ENCODE data around the gene FLRT3. TPM values are rescaled to one million over a fixed set of nuclear protein-coding genes. Genes with fewer than 3 reads are reported as not detected.

Gene FLRT3
- polyA plus RNA-seq, 1 experiment, result 0.64 TPM

- CTCF ChIA-PET, result no interaction called here
- no peak for DNase-seq (ENCODE audit: low read depth)
- Histone ChIP-seq H3K4me3 (ENCODE audit: low read depth, low read length) (no peak overlapping the region), H3K36me3 (ENCODE audit: control insufficient read depth, insufficient read depth, low read length) (peaks cover 2% of the 10 kb centered on the region; the same call in 1 of the 2 replicates), H3K27me3 (ENCODE audit: control insufficient read depth, insufficient read depth, low read length) (no peaks in the 10 kb centered on the region)
- POLR2A ChIA-PET, result no interaction called here
- TF ChIP-seq, protein P1, sequence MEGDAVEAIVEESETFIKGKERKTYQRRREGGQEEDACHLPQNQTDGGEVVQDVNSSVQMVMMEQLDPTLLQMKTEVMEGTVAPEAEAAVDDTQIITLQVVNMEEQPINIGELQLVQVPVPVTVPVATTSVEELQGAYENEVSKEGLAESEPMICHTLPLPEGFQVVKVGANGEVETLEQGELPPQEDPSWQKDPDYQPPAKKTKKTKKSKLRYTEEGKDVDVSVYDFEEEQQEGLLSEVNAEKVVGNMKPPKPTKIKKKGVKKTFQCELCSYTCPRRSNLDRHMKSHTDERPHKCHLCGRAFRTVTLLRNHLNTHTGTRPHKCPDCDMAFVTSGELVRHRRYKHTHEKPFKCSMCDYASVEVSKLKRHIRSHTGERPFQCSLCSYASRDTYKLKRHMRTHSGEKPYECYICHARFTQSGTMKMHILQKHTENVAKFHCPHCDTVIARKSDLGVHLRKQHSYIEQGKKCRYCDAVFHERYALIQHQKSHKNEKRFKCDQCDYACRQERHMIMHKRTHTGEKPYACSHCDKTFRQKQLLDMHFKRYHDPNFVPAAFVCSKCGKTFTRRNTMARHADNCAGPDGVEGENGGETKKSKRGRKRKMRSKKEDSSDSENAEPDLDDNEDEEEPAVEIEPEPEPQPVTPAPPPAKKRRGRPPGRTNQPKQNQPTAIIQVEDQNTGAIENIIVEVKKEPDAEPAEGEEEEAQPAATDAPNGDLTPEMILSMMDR (IDR thresholded peaks at IDR 0.05; ENCODE audit: insufficient read depth, low read depth, low read length), result no peak
Observed at GRCh38 chr20:14331646-14332045, 5.8 kb downstream of the FLRT3 start.

GRCh38 chr20:14319704-14320103, 17.7 kb downstream of the FLRT3 start:
- TF ChIP-seq, protein P1 (IDR thresholded peaks at IDR 0.05; ENCODE audit: insufficient read depth, low read depth, low read length), result no peak
- Histone ChIP-seq H3K36me3 (ENCODE audit: control insufficient read depth, insufficient read depth, low read length) (no peaks in the 10 kb centered on the region), H3K27me3 (ENCODE audit: control insufficient read depth, insufficient read depth, low read length) (no peaks in the 10 kb centered on the region), H3K4me3 (ENCODE audit: low read depth, low read length) (no peak overlapping the region)
- ChIA-PET CTCF (interaction anchor here (1.8 kb wide), 1 partner anchor 18 kb away, joined by 5 read pairs; the partner anchor contains the start of gene FLRT3), POLR2A (no interaction called here)
- DNase-seq (ENCODE audit: low read depth), result no peak

DNA sequence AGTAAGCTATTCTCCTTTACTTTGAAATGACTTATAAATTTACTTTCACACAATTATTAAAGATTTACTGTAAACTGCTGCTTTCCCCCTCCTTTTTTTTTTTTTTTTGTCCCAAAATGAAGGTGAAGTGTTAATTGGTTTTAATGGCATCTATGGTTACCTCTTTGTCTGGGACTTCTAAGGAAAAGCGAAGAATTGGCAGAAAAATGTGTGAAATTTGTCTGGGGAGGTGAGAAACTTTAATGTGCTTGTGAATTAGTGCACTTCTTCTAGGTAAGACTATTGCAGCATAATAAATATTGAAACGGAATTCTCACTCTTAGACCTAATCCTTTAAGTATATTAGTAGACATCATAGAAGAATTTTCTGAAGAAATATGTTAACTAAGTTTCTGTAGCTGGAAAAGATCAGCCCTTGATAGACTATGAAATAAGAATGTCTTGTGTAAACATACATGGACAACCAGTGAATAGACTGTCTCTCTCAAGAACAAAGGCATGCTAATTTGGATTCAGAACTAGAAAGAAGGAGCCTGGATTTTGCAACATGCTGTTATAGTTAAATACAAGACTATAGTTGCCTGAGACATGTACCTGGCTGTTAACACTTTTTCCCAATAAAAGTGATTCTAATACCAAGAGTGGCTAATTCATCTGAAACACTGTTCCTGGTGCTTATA, 23.9 kb downstream of the FLRT3 start:
- no peak for DNase-seq (ENCODE audit: low read depth)
- POLR2A ChIA-PET, result no interaction called here
- Histone ChIP-seq H3K36me3 (ENCODE audit: control insufficient read depth, insufficient read depth, low read length) (no peaks in the 10 kb centered on the region), H3K4me3 (ENCODE audit: low read depth, low read length) (no peak overlapping the region), H3K27me3 (ENCODE audit: control insufficient read depth, insufficient read depth, low read length) (no peaks in the 10 kb centered on the region)
- TF ChIP-seq, protein P1 (IDR thresholded peaks at IDR 0.05; ENCODE audit: insufficient read depth, low read depth, low read length), result no peak
- CTCF ChIA-PET, result no interaction called here

- H3K4me3 ChIP-seq (ENCODE audit: low read depth, low read length), result no peak overlapping the region
- ChIA-PET POLR2A (no interaction called here), CTCF (no interaction called here)
- no peaks in the 10 kb centered on the region for H3K27me3 ChIP-seq (ENCODE audit: control insufficient read depth, insufficient read depth, low read length)
- DNase-seq (ENCODE audit: low read depth), result no peak
- H3K36me3 ChIP-seq (ENCODE audit: control insufficient read depth, insufficient read depth, low read length), result no peaks in the 10 kb centered on the region
- TF ChIP-seq, protein P1 (IDR thresholded peaks at IDR 0.05; ENCODE audit: insufficient read depth, low read depth, low read length), result no peak
Observed at GRCh38 chr20:14312001-14312400, 25.4 kb downstream of the FLRT3 start.

- ChIA-PET CTCF (no interaction called here), POLR2A (no interaction called here)
- Histone ChIP-seq H3K36me3 (ENCODE audit: control insufficient read depth, insufficient read depth, low read length) (no peaks in the 10 kb centered on the region), H3K4me3 (ENCODE audit: low read depth, low read length) (no peak overlapping the region), H3K27me3 (ENCODE audit: control insufficient read depth, insufficient read depth, low read length) (no peaks in the 10 kb centered on the region)
- no peak for DNase-seq (ENCODE audit: low read depth)
- TF ChIP-seq, protein P1 (IDR thresholded peaks at IDR 0.05; ENCODE audit: insufficient read depth, low read depth, low read length), result no peak
Observed at GRCh38 chr20:14310977-14311627, 26.3 kb downstream of the FLRT3 start.
